Activated CD4-positive, alpha-beta T cell treated with anti-CD3 and anti-CD28 coated beads, Interleukin-2, Interleukin-4, amounts not matched to agents 100 ng/mL and 50 ng/mL, durations not matched to agents 16 hours and 8 hours (primary cell): ENCODE results near the gene AMY1B.
"Not testable (repeated sequence)": the region's sequence is repeated elsewhere in the genome, so short reads cannot be mapped to it uniquely, and the experiment has no call there.

ENCODE experiments used
- DNase-seq: peaks from one replicate; pipeline ENCODE4 v3.0.0-alpha.2; 2020; ENCODE audit warnings: low spot score

The AMY1B gene

GRCh38 chr1:103696110-103696509, at the start of gene AMY1B:
Gene AMY1B (minus strand): TSS chr1:103696210. CDS start chr1:103695639, 571 bp downstream.
- not testable (repeated sequence) for DNase-seq

- not testable (repeated sequence) for DNase-seq
Observed at GRCh38 chr1:103745040-103745439, 49.0 kb upstream of the AMY1B start.

GRCh38 chr1:103744449-103744848, 48.4 kb upstream of the AMY1B start:
- not testable (repeated sequence) for DNase-seq

GRCh38 chr1:103738031-103738430, 42.0 kb upstream of the AMY1B start:
- DNase-seq, result not testable (repeated sequence)

- DNase-seq, result not testable (repeated sequence)
Observed at GRCh38 chr1:103735334-103735733, 39.3 kb upstream of the AMY1B start.

- DNase-seq, result not testable (repeated sequence)
Observed at GRCh38 chr1:103721473-103721872, 25.5 kb upstream of the AMY1B start.

- not testable (repeated sequence) for DNase-seq
Observed at GRCh38 chr1:103717404-103717803, 21.4 kb upstream of the AMY1B start.

GRCh38 chr1:103710381-103710780, 14.4 kb upstream of the AMY1B start:
- not testable (repeated sequence) for DNase-seq

GRCh38 chr1:103707670-103708069, 11.7 kb upstream of the AMY1B start:
- not testable (repeated sequence) for DNase-seq

GRCh38 chr1:103701256-103701655, 5.2 kb upstream of the AMY1B start:
- not testable (repeated sequence) for DNase-seq

GRCh38 chr1:103700669-103701068, 4.7 kb upstream of the AMY1B start:
- not testable (repeated sequence) for DNase-seq

- not testable (repeated sequence) for DNase-seq
Observed at GRCh38 chr1:103697430-103697829, 1.4 kb upstream of the AMY1B start.

- DNase-seq, result not testable (repeated sequence)
Observed at GRCh38 chr1:103676335-103676734, 19.7 kb downstream of the AMY1B start.

- DNase-seq, result not testable (repeated sequence)
Observed at GRCh38 chr1:103655460-103655859, 40.5 kb downstream of the AMY1B start, which contains the start of gene AMY1A. Gene AMY1A (plus strand): TSS chr1:103655760. CDS start chr1:103656331, 571 bp downstream.

GRCh38 chr1:103654133-103654532, 41.9 kb downstream of the AMY1B start:
- DNase-seq, result not testable (repeated sequence)

GRCh38 chr1:103650889-103651288, 45.1 kb downstream of the AMY1B start:
- not testable (repeated sequence) for DNase-seq

GRCh38 chr1:103650305-103650704, 45.7 kb downstream of the AMY1B start:
- not testable (repeated sequence) for DNase-seq

GRCh38 chr1:103643908-103644307, 52.1 kb downstream of the AMY1B start:
- DNase-seq, result not testable (repeated sequence)

GRCh38 chr1:103641194-103641593, 54.8 kb downstream of the AMY1B start:
- not testable (repeated sequence) for DNase-seq
